Measurements from ENCODE around the gene RAX2. TPM values are rescaled to one million over a fixed set of nuclear protein-coding genes. Genes with fewer than 3 reads are reported as not detected.
A peak's percentile ranks its signal among the peaks of the same experiment; 100 is the strongest.

RAX2 gene
- polyA plus RNA-seq, 1 donor: not detected

DNA sequence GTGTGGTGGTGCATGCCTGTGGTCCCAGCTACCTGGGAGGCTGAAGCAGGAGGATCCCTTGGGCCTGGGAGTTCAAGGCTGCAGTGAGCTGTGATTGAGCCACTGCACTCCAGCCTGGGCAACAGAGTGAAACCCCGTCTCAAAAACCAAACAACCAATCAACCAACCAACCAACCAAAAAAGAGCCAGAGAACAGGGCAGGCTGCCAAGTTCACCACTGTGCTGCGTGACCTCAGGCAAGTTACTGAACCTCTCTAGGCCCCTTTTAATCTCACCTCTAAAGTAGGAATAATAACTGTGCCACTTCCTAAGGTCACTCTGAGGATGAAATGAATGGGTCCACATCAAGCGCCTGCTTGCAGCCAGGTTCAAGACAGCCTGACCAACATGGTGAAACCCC lies 46.9 kb downstream of the RAX2 start:
- DNase-seq: no peak

DNA sequence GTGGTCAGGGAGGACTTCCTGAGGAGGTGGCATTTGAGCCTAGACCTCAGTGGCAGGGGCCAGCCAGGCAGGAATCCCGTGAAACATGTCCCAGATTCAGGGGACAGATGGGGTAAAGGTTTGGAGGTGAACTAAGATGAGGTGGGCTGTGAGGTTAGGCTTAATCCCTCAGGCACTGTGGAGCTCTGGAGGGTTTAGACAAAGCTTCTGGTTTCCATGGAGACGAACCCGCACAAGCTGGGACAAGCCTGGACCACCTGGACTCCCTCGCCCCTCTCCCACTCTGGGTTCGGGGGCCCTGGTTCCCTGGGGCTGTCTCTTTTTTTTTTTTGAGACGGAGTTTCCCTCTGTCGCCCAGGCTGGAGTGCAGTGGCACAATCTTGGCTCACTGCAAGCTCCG lies 48.1 kb downstream of the RAX2 start:
- no peak for DNase-seq

DNA sequence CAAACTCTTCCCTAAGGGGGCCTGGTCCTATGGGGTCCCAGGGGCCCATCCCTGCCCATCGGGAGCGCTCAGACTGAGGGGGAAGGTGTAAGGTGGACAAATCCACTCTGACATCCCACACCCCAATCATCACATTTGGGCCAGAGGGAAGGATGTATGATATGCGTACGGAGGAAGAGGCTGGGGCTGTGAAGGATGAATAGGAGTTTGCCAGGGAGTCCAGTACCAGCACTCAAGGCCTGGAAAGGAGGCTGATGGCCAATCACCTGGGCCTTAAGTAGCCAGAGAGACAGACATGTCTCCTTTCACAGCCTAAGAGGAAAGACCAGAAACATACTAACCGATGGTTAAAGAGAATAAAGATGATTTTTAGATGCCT lies 48.9 kb downstream of the RAX2 start:
- DNase-seq: no peak

DNA sequence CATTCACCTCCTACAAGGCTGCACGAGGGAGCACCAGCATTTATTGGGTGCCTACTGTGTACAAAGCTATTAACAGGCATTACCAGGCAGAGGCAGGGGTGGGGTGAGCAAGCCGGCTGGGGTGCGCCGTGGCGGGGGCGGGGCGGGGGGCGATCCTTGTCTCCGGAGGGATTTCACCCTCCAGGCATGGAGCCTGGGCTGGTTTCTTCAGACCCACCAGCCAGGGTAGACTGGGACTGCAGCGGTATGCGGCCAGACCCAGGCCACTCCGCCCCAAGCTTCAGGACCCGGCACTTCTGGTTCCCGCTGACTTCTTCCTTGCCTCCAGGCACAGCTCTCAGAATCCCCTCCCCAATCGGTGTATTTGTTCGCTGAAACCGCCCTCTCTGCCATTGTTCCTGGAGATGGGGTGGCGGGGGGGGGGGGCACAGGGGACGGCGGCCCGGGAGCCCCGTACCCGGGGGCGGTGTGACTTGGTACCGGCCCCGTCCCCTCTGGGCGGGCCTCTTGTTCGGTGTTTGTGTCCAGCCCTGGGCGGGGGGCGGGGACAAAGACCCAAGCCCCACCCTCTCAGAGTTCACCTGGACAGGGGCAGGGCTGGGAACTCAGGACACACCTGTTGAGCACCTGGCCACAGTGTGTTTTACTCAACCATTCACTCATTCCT lies 49.5 kb downstream of the RAX2 start:
- DNase-seq: no peak

DNA sequence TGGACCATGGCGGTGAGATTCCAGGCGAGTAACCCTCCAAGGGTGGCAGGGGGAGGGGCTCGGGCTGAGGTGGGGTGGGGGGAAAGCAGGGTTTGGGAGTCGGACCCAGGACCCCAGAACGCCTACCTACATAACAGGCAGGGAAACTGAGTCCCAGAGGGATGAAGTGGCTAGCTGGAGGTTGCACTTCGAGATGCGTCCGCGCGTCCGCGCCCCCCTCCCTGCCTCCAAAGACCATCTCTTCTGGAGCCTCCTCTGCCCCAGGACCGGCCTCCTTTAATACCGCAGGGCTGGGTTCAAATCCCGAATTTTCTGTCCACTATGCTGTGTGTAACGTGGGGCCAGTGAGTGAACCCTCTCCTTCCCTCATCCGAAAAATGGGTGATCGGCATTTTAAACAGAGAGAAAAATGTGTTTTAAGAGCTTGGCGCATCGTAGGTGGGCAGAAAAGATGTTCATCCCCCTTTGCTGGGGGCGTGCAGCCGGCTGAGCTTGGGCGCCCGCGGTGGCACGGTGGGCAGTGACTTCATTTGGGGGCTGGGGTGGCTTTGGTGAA lies 50.1 kb downstream of the RAX2 start:
- DNase-seq: no peak

DNA sequence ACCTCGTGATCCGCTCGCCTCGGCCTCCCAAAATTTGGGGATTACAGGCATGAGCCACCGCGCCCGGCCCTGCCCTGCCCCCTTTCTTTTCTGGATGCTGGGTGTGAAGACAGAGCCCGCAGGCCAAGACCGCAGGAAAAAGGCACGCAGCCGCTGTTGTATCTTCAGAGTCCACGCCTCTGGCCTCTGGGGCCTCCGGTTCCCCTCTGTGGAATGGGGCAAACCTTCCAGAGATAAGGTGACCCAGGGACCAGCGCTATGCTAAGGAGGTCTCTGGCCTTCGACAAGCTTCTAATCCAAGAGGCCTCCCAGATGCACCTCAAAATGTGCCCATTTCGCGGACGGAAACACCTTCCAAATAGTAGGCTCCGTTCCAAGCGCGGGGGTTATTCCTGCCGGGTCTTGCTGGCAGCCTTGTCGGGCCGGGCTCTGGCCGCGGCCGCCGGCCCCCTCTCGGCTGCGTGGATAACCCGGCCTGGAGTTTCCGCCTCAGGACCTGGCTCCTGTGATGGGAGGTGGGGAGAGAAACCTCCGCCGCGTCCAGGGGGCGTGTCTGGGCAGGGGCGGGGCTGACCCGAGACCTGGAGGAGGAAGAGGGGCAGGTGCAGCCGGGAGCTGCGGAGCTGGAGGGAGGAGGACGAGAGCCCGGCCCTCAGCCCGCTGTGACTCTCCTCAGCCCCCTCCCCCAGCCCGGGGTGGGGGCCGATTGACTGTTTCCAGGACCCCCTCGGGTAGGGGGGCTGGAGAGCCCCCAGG lies 50.7 kb downstream of the RAX2 start:
- DNase-seq: peak; percentile 76

DNA sequence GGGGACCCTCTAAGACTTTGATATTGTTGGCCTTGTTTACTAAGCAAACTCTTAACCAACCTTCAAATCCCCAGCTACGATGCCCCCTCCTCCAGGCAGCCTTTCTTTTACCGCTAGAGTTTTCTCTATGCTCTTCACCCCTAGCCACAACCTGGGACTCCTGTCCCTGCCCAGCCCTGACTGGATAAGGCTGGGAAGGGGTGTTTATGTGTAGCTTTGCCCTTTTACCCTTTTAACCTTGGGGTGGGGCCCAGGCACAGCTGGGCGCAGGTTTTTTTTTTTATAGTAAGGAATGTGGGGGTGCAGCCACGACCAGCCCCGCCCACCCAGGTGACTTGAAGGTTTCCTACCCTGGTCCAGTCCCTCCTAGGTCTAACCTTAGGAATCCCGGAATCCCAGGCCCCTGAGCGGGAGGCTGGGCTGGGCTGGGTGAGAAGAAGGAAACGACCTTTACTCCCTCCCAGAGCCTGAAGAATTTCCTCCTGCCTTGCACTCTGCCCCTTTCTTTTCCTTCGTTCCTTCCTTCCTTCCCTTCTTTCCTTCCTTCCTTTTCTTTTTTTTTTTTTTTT lies 51.6 kb downstream of the RAX2 start:
- DNase-seq: no peak

DNA sequence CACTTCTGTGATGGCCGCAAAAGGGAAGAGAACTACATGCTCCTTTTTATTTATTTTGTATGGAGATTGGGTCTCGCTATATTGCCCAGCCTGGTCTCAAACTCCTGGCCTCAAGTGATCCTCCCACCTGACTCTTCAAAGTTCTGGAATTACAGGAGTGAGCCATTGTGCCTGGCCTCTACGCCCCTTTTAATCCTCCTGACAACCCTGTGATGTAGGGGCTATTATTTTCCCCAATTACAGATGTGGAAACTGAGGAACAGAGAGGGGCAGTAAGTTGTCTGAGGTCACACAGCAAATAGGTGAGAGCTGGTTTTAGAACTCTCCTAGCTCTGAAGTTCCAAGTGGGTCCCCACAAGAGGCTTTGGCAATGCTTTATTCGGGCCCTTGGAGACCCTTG lies 52.2 kb downstream of the RAX2 start:
- DNase-seq: no peak

Other genes with a start within 250 kb of the RAX2 start
- 3.5 TPM for gene TEKTIP1, start 233.1 kb downstream of the RAX2 start, polyA plus RNA-seq (ENCODE audit: insufficient read length)
- gene MFSD12, start 214.6 kb downstream of the RAX2 start, polyA plus RNA-seq (ENCODE audit: insufficient read length): 31.0 TPM
- gene HMG20B, start 199.3 kb downstream of the RAX2 start, polyA plus RNA-seq (ENCODE audit: insufficient read length): 36.5 TPM
- 2.1 TPM for gene GIPC3, start 186.8 kb downstream of the RAX2 start, polyA plus RNA-seq (ENCODE audit: insufficient read length)
- 3.4 TPM for gene TBXA2R, start 165.4 kb downstream of the RAX2 start, polyA plus RNA-seq (ENCODE audit: insufficient read length)
- gene CACTIN, start 145.4 kb downstream of the RAX2 start, polyA plus RNA-seq (ENCODE audit: insufficient read length): 25.3 TPM
- gene PIP5K1C, start 71.8 kb downstream of the RAX2 start, polyA plus RNA-seq (ENCODE audit: insufficient read length): 22.4 TPM
- gene TJP3, start 63.8 kb downstream of the RAX2 start, polyA plus RNA-seq (ENCODE audit: insufficient read length): not detected
- gene APBA3, start 10.5 kb downstream of the RAX2 start, polyA plus RNA-seq (ENCODE audit: insufficient read length): 20.4 TPM
- gene MRPL54, start 9.5 kb downstream of the RAX2 start, polyA plus RNA-seq (ENCODE audit: insufficient read length): 27.5 TPM
- 2.7 TPM for gene MATK, start 14.2 kb upstream of the RAX2 start, polyA plus RNA-seq (ENCODE audit: insufficient read length)
- gene ZFR2, start 96.8 kb upstream of the RAX2 start, polyA plus RNA-seq (ENCODE audit: insufficient read length): not detected
- gene ATCAY, start 108.5 kb upstream of the RAX2 start, polyA plus RNA-seq (ENCODE audit: insufficient read length): 1.8 TPM
- 298 TPM for gene NMRK2, start 160.8 kb upstream of the RAX2 start, polyA plus RNA-seq (ENCODE audit: insufficient read length)
- gene DAPK3, start 198.9 kb upstream of the RAX2 start, polyA plus RNA-seq (ENCODE audit: insufficient read length): 97.3 TPM
- 2,964 TPM for gene EEF2, start 213.2 kb upstream of the RAX2 start, polyA plus RNA-seq (ENCODE audit: insufficient read length)
- gene PIAS4, start 235.5 kb upstream of the RAX2 start, polyA plus RNA-seq (ENCODE audit: insufficient read length): 27.5 TPM